Right ventricle myocardium superior (tissue), 1 donor: ENCODE measurements around the gene MRPL19. TPM values are rescaled to one million over a fixed set of nuclear protein-coding genes. Genes with fewer than 3 reads are reported as not detected.
A peak's percentile ranks its signal among the peaks of the same experiment; 100 is the strongest.
"Not testable (repeated sequence)": the region's sequence is repeated elsewhere in the genome, so short reads cannot be mapped to it uniquely, and the experiment has no call there.

Source experiments
- ATAC-seq: fragments of 200-7000 bp; cut with Tn5 transposase; one replicate; pipeline ENCODE4 v1.9.1; 2020; ENCODE audit warnings: mild to moderate bottlenecking; ENCODE audit not compliant: poor library complexity
- DNase-seq: peaks from one replicate; pipeline ENCODE4 v3.0.0-alpha.2; 2020
- intact Hi-C: fragments of 100-400 bp; cut with DNase I; formaldehyde crosslinking; loops from one replicate; pipeline ENCODE4 v1.11.2; 2022
- total RNA-seq: library from RNA; stranded (reverse); fragmentation: NEBNext Ultra II Directional; extraction: Animal tissue kit (Norgen Biotek cat#: 25700); gene quantifications from one replicate; pipeline ENCODE4 v1.2.1, GENCODE V29; 2021
- donor health status: DM: no; HTN: yes; CAD: no; lungs with severe emphysema.

The MRPL19 gene
- total RNA-seq, 1 donor from 2014 or later, result 51.8 TPM

DNA sequence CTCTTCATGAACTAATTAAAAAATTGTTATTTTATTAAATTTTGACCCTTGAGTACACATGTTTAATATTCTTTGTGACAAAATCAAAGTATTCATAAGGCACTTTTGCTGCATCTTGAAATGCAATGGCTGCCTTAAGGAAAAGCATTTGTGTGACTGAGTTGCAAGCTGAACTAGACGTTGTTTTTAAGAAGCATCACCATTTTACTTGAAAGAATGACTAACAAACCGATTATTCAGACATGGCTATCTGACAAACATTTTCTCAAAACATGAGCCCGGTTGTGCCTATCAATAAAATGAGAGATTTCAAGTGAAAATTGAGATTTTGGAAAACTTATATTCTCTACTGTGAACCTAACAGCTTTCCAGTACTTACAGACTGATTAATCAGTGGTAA is 61.3 kb downstream of the MRPL19 start:
- ATAC-seq (no peak), DNase-seq (no peak)
- intact Hi-C loops, result loop anchor here (10.0 kb wide), 1 partner anchor 53 kb away; no protein-coding TSS in a partner anchor

GRCh38 chr2:75709297-75709696 is 62.7 kb downstream of the MRPL19 start:
- DNase-seq (no peak), ATAC-seq (no peak)
- intact Hi-C loops, result loop anchor here (10.0 kb wide), 1 partner anchor 54 kb away; no protein-coding TSS in a partner anchor

DNA sequence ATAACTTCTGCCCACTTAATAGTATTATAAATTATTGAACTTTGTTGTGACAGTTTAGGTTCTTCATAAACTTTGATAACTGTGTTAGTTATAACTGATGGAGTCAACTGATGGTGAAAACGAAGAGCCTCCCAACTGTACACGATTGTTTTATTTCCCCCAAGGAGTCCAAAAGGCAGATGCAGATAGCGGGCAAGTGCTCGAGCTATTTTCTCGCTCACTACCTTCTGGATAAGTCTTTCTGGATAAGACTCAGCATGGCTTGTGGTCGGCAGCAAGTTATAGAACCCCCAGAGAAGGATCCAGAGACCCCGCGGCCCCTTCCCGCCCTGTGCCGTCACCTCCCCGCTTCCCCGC is 63.6 kb downstream of the MRPL19 start:
- ATAC-seq, result no peak
- no peak for DNase-seq
- intact Hi-C loops, result no loop called here

DNA sequence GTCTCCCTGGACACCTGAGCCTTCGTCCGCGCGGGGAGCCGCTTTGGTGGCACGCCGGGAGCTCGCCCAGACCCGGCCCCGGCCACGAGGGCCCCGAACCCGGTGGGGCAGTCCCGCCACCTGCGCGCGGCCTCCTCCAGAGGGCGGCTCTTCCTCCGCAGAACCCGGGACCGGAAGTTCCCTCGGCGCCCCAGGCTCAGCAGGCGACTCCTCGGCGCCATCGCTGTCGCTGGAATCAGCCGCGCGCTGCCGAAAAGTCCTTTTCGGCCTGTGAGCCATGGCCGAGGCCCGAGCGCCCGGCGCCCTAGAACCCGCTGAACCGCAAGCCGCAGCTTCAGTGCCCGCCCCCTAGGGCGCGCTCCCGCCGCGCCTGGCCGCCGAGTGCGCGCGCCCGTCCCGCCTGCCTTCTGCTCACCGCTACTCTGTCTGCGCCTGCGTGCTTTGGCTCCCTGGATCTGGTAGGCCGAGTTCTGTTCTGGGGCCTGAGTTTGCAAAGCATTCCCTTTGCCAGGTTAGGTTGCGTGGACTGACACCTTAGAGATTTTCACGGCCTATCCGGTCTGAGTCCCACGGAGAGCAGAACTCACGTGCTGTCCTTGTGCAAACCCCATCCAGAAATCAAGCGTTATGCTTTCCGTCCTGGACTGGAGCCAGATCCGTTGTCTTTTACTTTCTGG is 64.1 kb downstream of the MRPL19 start, which contains the start of gene GCFC2:
TSS of gene GCFC2 (minus strand) at position 339 of the 677 bp plus-strand sequence. CDS start at position 279, 60 bp downstream.
- ATAC-seq (peak; percentile 99), DNase-seq (peak; percentile 95)
- intact Hi-C loops, result no loop called here

DNA sequence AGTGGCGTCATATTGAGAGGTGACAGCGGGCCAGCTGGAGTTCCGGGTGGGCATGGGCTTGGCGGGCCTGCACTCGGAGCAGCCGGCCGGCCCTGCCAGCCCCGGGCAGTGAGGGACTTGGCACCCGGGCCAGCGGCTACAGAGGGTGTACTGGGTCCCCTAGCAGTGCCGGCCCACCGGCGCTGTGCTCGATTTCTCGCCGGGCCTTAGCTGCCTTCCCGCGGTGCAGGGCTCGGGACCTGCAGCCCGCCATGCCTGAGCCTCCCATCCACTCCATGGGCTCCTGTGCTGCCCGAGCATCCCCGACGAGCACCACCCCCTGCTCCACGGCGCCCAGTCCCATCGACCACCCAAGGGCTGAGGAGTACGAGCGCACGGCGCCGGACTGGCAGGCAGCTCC is 65.0 kb downstream of the MRPL19 start:
- ATAC-seq, DNase-seq, intact Hi-C loops: not testable (repeated sequence)

- DNase-seq, result no peak
- intact Hi-C loops, result no loop called here
- ATAC-seq, result no peak
Measured at GRCh38 chr2:75716406-75716805, 69.8 kb downstream of the MRPL19 start.

DNA sequence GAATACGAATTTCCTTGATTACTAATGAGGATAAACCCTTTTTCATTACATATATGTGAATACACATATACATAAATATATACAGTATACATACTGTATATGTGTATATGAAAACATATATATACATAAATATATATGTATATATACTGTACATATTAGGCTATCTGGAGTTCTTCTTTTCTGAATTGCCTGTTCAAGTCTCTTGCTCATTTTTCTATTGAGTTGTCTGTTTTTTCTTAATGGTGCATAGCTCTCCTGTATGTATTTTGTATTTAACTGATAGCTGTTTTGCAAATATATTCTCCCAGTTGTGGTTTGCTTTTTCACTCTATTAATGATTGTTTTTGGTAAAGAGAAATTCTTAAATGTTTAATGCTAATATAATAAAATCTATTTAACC is 73.0 kb downstream of the MRPL19 start:
- DNase-seq, result no peak
- ATAC-seq, result no peak
- intact Hi-C loops, result no loop called here

DNA sequence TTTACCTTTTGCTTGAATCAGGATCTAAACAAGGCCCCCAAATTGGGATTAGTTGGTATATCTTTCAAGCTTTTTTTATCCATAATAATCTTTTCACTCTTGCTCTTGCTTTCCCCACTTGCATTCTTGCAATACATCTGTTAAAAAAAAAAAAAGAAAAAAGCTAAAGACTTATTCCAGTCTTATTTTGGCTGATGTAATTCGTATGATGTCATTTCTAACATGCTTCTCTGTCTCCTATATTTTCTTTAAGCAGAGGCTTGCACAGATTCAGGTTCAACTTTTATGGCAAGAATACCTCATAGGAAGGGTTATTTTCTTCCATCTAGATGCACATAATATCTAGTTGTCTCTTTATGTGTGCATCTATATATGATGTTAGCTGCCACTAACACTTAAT is 73.9 kb downstream of the MRPL19 start:
- DNase-seq (no peak), ATAC-seq (no peak)
- intact Hi-C loops, result no loop called here

DNA sequence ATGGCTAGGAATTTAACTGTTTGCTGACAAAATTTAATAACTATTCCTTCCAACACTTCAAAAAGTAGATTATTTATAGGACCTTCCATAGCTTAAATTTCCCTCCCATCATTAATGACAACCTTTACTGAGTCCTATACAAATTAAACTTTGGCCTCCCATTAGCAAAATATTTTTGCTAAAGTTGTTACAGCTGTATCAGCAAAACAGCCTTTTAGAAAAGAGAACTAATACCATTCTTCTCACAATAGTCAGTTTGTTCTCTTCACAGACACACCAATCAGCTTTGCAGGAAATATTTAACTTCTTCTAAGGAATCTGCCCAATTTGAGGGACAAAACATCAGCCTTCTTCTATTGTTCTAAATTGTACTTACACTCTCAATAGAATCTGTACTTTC is 76.1 kb downstream of the MRPL19 start:
- DNase-seq (no peak), ATAC-seq (no peak)
- intact Hi-C loops, result no loop called here

DNA sequence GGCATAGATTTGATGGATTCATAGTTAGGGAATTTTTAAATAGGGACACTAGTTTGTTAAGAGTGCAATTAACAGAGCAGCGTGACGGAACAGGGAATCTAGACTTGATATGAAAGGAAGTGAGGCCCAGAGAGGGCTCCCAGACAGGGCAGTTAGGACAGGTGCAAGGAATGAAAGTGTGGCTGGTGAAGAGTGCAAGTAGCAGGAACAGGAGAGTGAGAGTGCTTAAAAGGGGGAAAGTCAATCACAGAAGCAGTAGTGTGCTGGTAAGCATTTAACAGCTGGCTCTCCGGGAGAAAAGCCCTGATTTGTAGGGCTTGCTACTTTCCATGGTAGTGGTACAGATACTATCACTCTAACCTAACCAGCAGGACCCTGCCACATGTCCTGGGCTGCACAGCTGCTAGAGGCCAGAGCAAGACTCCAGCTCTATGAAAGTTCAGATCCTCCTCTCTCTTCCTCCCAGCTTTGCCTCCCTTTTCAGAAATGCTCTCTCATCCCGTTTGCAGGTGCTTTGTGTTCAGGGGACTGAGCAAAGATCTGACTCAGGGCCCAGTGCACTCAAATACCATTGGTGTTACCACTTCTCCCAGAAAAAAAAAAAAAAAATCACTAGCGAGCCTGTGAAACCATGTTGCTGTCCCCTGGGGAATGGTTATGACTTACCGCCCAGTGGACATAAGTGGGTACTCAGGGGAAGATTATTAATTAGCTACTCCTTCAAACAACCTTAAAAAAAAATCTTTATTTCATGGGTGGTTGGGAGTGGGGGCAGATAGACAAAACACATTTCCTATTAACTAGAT is 82.2 kb downstream of the MRPL19 start:
- no peak for DNase-seq
- intact Hi-C loops, result no loop called here
- no peak for ATAC-seq

- no peak for ATAC-seq
- intact Hi-C loops, result no loop called here
- DNase-seq, result no peak
Measured at GRCh38 chr2:75729861-75730260, 83.3 kb downstream of the MRPL19 start.

DNA sequence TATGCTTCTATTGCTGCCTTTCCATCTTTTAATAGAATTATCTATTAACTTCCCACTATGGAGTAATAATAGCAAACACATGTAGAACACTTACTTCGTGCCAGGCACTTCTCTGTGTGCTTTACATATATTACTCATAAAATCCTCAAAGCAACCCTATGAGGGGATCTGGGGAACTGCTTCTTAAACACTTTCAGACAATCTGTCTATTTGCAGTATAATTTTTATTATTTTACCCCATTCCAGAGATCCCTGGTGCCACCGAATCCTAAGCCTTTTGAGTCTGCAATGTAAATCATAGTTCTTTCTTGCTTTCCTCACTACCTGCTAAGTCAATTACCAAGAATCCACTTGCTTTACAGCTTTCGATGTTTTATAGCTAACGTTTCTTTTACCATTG is 89.7 kb downstream of the MRPL19 start:
- ATAC-seq (no peak), DNase-seq (no peak)
- intact Hi-C loops, result no loop called here

DNA sequence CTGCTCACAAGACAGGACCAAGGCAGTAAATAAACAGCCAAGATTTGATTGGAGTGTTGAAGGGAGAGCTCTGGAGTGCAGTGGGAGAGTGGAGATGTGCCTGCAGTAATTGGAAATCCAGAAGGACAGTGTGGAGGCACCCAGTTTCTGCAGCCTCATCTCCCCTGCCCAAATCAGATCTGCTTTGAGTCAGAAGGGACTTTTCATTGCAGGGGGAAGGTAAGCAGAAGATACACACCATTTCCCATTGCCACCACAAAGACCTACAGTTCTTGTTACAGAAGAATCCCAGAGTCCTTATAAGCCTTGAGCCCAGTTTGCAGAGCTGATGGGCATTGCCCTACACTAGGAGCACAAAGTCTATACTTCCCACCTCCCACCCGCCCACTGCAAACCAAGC is 91.4 kb downstream of the MRPL19 start:
- DNase-seq, result no peak
- no peak for ATAC-seq

More for the DNA sequence above, 91.4 kb downstream of the MRPL19 start:
- intact Hi-C loops, result no loop called here

Other genes starting within 250 kb of the MRPL19 start
- gene EVA1A, start 85.8 kb upstream of the MRPL19 start, total RNA-seq, result 0.97 TPM
- gene GCFC2, start 64.1 kb downstream of the MRPL19 start, total RNA-seq, result 11.8 TPM